Liver (tissue), 9 donors: ENCODE results near the gene PHF2. TPM values are rescaled to one million over a fixed set of nuclear protein-coding genes. Genes with fewer than 3 reads are reported as not detected.

Experiments
- DNase-seq: peaks from one replicate; pipeline ENCODE4 v3.0.0-alpha.2; 2017; ENCODE audit warnings: low spot score
- H3K27ac ChIP-seq, 2 donors: one replicate each; pipeline ENCODE4 v1.7.0; 2013; ENCODE audit warnings: inconsistent platforms in 2 of 2, low read length in 2 of 2, control low read depth in 1 of 2, low read depth in 1 of 2, mild to moderate bottlenecking in 1 of 2
- H3K27me3 ChIP-seq, 4 donors: one replicate each; pipeline versions ENCODE4 v1.6.1 to v1.7.0; 2013; ENCODE audit warnings: low read length in 3 of 4, inconsistent platforms in 1 of 4, mild to moderate bottlenecking in 1 of 4, moderate library complexity in 1 of 4; ENCODE audit not compliant: control insufficient read depth in 4 of 4, insufficient read depth in 4 of 4
- H3K36me3 ChIP-seq, 4 donors: one replicate each; pipeline versions ENCODE4 v1.6.1 to v1.7.0; 2013; ENCODE audit warnings: low read length in 3 of 4, mild to moderate bottlenecking in 3 of 4, low read depth in 1 of 4, moderate library complexity in 1 of 4; ENCODE audit not compliant: control insufficient read depth in 4 of 4, insufficient read depth in 3 of 4
- H3K4me1 ChIP-seq, 4 donors: one replicate each; pipeline versions ENCODE4 v1.6.1 to v1.7.0; 2013; ENCODE audit warnings: low read length in 3 of 4, mild to moderate bottlenecking in 3 of 4, moderate library complexity in 1 of 4; ENCODE audit not compliant: control insufficient read depth in 4 of 4, insufficient read depth in 4 of 4
- H3K4me3 ChIP-seq, 3 donors: one replicate each; pipeline versions ENCODE4 v1.6.1 to v1.7.0; 2013; ENCODE audit warnings: low read length in 3 of 3, control low read depth in 1 of 3, low read depth in 1 of 3, mild to moderate bottlenecking in 1 of 3
- H3K9ac ChIP-seq, 2 donors: one replicate each; pipeline ENCODE4 v1.7.0; 2013; ENCODE audit warnings: low read length in 2 of 2, mild to moderate bottlenecking in 2 of 2, moderate library complexity in 2 of 2, control low read depth in 1 of 2, low read depth in 1 of 2
- H3K9me3 ChIP-seq, 4 donors: one replicate each; pipeline versions ENCODE4 v1.6.1 to v1.7.0; 2013; ENCODE audit warnings: low read length in 3 of 4; ENCODE audit not compliant: control insufficient read depth in 4 of 4
- EGR1 ChIP-seq, 2 donors: IDR thresholded peaks; 2 replicates each; pipeline ENCODE4 v1.6.1; 2016 to 2018; ENCODE audit warnings: antibody characterized with exemption in 2 of 2, low read depth in 2 of 2
- FOXA1 ChIP-seq: IDR thresholded peaks from 2 replicates; pipeline ENCODE4 v1.6.1; 2016; ENCODE audit warnings: antibody characterized with exemption
- FOXA2 ChIP-seq: IDR thresholded peaks from 2 replicates; pipeline ENCODE4 v1.6.1; 2016; ENCODE audit warnings: antibody characterized with exemption
- GABPA ChIP-seq, 2 donors: IDR thresholded peaks in 1 of 2; conservative IDR thresholded peaks in 1 of 2; 2 replicates each; pipeline ENCODE4 v1.6.1; 2016; ENCODE audit warnings: antibody characterized with exemption in 2 of 2, mild to moderate bottlenecking in 1 of 2, moderate library complexity in 1 of 2
- HNF4A ChIP-seq, 2 donors: conservative IDR thresholded peaks; 2 replicates each; pipeline ENCODE4 v1.6.1; 2016; ENCODE audit warnings: antibody characterized with exemption in 2 of 2, mild to moderate bottlenecking in 2 of 2
- HNF4G ChIP-seq: IDR thresholded peaks from 2 replicates; pipeline ENCODE4 v1.6.1; 2016; ENCODE audit warnings: antibody characterized with exemption
- JUND ChIP-seq, 2 donors: IDR thresholded peaks; 2 replicates each; pipeline ENCODE4 v1.6.1; 2016; ENCODE audit warnings: antibody characterized with exemption in 2 of 2
- NR2F2 ChIP-seq: IDR thresholded peaks from 2 replicates; pipeline ENCODE4 v1.6.1; 2016; ENCODE audit warnings: antibody characterized with exemption
- RAD21 ChIP-seq, 2 donors: IDR thresholded peaks; 2 replicates each; pipeline ENCODE4 v1.6.1; 2016; ENCODE audit warnings: antibody characterized with exemption in 2 of 2, mild to moderate bottlenecking in 2 of 2
- RXRA ChIP-seq, 2 donors: IDR thresholded peaks; 2 replicates each; pipeline ENCODE4 v1.6.1; 2017 to 2018; ENCODE audit warnings: antibody characterized with exemption in 2 of 2, mild to moderate bottlenecking in 1 of 2
- SP1 ChIP-seq: IDR thresholded peaks from 2 replicates; pipeline ENCODE4 v1.6.1; 2018; ENCODE audit warnings: antibody characterized with exemption, mild to moderate bottlenecking
- TAF1 ChIP-seq: conservative IDR thresholded peaks from 2 replicates; pipeline ENCODE4 v1.6.1; 2016; ENCODE audit warnings: antibody characterized with exemption, mild to moderate bottlenecking
- YY1 ChIP-seq: IDR thresholded peaks from 2 replicates; pipeline ENCODE4 v1.6.1; 2016; ENCODE audit warnings: antibody characterized with exemption, mild to moderate bottlenecking
- WGBS: extraction: QIAGEN DNeasy Blood & Tissue Kit; methylation state at CpG from one replicate; pipeline ENCODE4 v1.1.7; 2013; 5-methylcytosine and 5-hydroxymethylcytosine counted together
- polyA plus RNA-seq, 2 donors: library from polyadenylated mRNA; stranded (reverse) in 1 of 2; unstranded in 1 of 2; fragments of 200-250 nt in 1 of 2; fragments of >200 nt in 1 of 2; fragmentation: Nextera tagmentation in 1 of 2; extraction: Ambion mirVana in 1 of 2; gene quantifications; one replicate each; pipeline versions ENCODE4 v1.2.1 to v1.2.3, GENCODE V29; 2013 to 2015
- total RNA-seq, 2 donors: library from RNA; depleted of rRNA; stranded (reverse); fragments of >200 nt; gene quantifications; one replicate each; pipeline ENCODE4 v1.2.3, GENCODE V29; 2014
- TF ChIP-seq, protein P1 (sequence below): IDR thresholded peaks from 2 replicates; pipeline ENCODE4 v1.6.1; 2016; ENCODE audit warnings: antibody characterized with exemption
- TF ChIP-seq, protein P2 (sequence below): IDR thresholded peaks from 2 replicates; pipeline ENCODE4 v1.6.1; 2016; ENCODE audit warnings: antibody characterized with exemption
- TF ChIP-seq, protein P3 (sequence below): IDR thresholded peaks from 2 replicates; pipeline ENCODE4 v1.6.1; 2016; ENCODE audit warnings: antibody characterized with exemption
- TF ChIP-seq, protein P4 (sequence below): IDR thresholded peaks from 2 replicates; pipeline ENCODE4 v1.6.1; 2016; ENCODE audit warnings: antibody characterized with exemption, mild to moderate bottlenecking
- TF ChIP-seq, protein P5 (sequence below): fragments of 150-350 bp; IDR thresholded peaks from 2 replicates; pipeline ENCODE4 v1.5.1; 2017; ENCODE audit warnings: improper control_type of control experiment, low read depth, low read length; ENCODE audit not compliant: missing input control
- donor health status: healthy.
- donor health status: healthy.
- donor health status: healthy.
- donor health status: healthy.
- donor health status: healthy.

PHF2 gene
- total and polyA plus RNA-seq, 4 donors: 2.3 to 8.6 (median 6.7) TPM

DNA sequence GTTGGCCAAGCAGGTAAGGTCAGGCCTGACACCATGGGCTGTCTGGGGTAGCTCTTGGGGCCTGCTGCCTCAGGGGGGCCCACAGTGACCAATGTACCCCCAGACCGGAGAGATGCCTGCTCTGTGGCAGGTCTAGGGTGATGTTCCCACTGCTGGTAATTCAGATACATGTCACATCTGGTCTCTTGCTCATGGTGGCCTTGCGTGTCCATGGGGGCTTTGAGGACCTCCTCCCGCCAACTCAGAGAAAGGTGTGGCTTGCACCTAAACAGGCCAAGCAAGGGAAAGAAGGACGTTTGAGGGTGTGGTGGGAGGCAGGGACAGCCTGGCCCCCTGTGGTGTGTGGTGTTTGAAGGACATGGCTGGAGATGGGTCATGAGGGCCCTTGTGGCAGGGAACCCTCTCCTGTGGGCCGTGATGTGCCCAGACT is 75.2 kb downstream of the PHF2 start:
- Histone ChIP-seq H3K27me3 (no peaks in the 10 kb centered on the region), H3K36me3 (peaks cover 2 to 69% (median 21%) of the 10 kb centered on the region in 4 donors), H3K9ac (no peak overlapping the region), H3K9me3 (no peaks in the 10 kb centered on the region), H3K27ac (no peak overlapping the region), H3K4me3 (no peak overlapping the region), H3K4me1 (no peaks in the 10 kb centered on the region)
- TF ChIP-seq, protein P1, sequence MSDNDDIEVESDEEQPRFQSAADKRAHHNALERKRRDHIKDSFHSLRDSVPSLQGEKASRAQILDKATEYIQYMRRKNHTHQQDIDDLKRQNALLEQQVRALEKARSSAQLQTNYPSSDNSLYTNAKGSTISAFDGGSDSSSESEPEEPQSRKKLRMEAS: no peak
- TF ChIP-seq SP1: no peak
- TF ChIP-seq, protein P2, sequence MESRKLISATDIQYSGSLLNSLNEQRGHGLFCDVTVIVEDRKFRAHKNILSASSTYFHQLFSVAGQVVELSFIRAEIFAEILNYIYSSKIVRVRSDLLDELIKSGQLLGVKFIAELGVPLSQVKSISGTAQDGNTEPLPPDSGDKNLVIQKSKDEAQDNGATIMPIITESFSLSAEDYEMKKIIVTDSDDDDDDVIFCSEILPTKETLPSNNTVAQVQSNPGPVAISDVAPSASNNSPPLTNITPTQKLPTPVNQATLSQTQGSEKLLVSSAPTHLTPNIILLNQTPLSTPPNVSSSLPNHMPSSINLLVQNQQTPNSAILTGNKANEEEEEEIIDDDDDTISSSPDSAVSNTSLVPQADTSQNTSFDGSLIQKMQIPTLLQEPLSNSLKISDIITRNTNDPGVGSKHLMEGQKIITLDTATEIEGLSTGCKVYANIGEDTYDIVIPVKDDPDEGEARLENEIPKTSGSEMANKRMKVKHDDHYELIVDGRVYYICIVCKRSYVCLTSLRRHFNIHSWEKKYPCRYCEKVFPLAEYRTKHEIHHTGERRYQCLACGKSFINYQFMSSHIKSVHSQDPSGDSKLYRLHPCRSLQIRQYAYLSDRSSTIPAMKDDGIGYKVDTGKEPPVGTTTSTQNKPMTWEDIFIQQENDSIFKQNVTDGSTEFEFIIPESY: no peak
- TF ChIP-seq JUND (IDR thresholded peaks at IDR 0.05): no peak
- no peak for TF ChIP-seq YY1
- TF ChIP-seq FOXA2: no peak
- TF ChIP-seq TAF1: no peak
- TF ChIP-seq RXRA (IDR thresholded peaks at IDR 0.05): no peak
- TF ChIP-seq NR2F2: no peak
- TF ChIP-seq, protein P3, sequence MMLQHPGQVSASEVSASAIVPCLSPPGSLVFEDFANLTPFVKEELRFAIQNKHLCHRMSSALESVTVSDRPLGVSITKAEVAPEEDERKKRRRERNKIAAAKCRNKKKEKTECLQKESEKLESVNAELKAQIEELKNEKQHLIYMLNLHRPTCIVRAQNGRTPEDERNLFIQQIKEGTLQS: no peak
- no peak for TF ChIP-seq HNF4A (conservative IDR thresholded peaks at IDR 0.05)
- TF ChIP-seq, protein P4, sequence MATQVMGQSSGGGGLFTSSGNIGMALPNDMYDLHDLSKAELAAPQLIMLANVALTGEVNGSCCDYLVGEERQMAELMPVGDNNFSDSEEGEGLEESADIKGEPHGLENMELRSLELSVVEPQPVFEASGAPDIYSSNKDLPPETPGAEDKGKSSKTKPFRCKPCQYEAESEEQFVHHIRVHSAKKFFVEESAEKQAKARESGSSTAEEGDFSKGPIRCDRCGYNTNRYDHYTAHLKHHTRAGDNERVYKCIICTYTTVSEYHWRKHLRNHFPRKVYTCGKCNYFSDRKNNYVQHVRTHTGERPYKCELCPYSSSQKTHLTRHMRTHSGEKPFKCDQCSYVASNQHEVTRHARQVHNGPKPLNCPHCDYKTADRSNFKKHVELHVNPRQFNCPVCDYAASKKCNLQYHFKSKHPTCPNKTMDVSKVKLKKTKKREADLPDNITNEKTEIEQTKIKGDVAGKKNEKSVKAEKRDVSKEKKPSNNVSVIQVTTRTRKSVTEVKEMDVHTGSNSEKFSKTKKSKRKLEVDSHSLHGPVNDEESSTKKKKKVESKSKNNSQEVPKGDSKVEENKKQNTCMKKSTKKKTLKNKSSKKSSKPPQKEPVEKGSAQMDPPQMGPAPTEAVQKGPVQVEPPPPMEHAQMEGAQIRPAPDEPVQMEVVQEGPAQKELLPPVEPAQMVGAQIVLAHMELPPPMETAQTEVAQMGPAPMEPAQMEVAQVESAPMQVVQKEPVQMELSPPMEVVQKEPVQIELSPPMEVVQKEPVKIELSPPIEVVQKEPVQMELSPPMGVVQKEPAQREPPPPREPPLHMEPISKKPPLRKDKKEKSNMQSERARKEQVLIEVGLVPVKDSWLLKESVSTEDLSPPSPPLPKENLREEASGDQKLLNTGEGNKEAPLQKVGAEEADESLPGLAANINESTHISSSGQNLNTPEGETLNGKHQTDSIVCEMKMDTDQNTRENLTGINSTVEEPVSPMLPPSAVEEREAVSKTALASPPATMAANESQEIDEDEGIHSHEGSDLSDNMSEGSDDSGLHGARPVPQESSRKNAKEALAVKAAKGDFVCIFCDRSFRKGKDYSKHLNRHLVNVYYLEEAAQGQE: no peak
- TF ChIP-seq HNF4G: no peak
- TF ChIP-seq, protein P5, sequence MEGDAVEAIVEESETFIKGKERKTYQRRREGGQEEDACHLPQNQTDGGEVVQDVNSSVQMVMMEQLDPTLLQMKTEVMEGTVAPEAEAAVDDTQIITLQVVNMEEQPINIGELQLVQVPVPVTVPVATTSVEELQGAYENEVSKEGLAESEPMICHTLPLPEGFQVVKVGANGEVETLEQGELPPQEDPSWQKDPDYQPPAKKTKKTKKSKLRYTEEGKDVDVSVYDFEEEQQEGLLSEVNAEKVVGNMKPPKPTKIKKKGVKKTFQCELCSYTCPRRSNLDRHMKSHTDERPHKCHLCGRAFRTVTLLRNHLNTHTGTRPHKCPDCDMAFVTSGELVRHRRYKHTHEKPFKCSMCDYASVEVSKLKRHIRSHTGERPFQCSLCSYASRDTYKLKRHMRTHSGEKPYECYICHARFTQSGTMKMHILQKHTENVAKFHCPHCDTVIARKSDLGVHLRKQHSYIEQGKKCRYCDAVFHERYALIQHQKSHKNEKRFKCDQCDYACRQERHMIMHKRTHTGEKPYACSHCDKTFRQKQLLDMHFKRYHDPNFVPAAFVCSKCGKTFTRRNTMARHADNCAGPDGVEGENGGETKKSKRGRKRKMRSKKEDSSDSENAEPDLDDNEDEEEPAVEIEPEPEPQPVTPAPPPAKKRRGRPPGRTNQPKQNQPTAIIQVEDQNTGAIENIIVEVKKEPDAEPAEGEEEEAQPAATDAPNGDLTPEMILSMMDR: no peak
- TF ChIP-seq GABPA (IDR thresholded peaks at IDR 0.05 in 1 of 2, conservative IDR thresholded peaks at IDR 0.05 in 1 of 2): no peak
- TF ChIP-seq FOXA1: no peak
- no peak for TF ChIP-seq EGR1 (IDR thresholded peaks at IDR 0.05; ENCODE audit: low read depth in 2 of 2)
- no peak for TF ChIP-seq RAD21 (IDR thresholded peaks at IDR 0.05)
- WGBS: 96% methylated on average over 5 of the region's 5 CpGs
- DNase-seq: no peak
